Fibroblast of the aortic adventitia (primary cell): ENCODE data around the gene ITGAD. TPM values are rescaled to one million over a fixed set of nuclear protein-coding genes. Genes with fewer than 3 reads are reported as not detected.
A peak's percentile ranks its signal among the peaks of the same experiment; 100 is the strongest.

Experiments used
- DNase-seq: peaks from one replicate; pipeline ENCODE4 v3.0.0-alpha.2; 2010; ENCODE audit warnings: low read depth
- H3K4me3 ChIP-seq: 2 replicates; pipeline ENCODE4 v1.5.1; 2011; ENCODE audit warnings: low read depth, mild to moderate bottlenecking, control low read depth, low read length, moderate library complexity
- total RNA-seq: library from RNA; depleted of rRNA; stranded (reverse); fragments of >200 nt; gene quantifications from 2 replicates; pipeline ENCODE4 v1.2.3, GENCODE V29; 2012; ENCODE audit warnings: low replicate concordance
- TF ChIP-seq, protein P1 (sequence below): IDR thresholded peaks from 2 replicates; pipeline ENCODE4 v1.5.1; 2011; ENCODE audit warnings: mild to moderate bottlenecking, low read length, control low read depth, inconsistent platforms; ENCODE audit not compliant: insufficient read depth

The ITGAD gene
- total RNA-seq, 1 donor = not detected

DNA sequence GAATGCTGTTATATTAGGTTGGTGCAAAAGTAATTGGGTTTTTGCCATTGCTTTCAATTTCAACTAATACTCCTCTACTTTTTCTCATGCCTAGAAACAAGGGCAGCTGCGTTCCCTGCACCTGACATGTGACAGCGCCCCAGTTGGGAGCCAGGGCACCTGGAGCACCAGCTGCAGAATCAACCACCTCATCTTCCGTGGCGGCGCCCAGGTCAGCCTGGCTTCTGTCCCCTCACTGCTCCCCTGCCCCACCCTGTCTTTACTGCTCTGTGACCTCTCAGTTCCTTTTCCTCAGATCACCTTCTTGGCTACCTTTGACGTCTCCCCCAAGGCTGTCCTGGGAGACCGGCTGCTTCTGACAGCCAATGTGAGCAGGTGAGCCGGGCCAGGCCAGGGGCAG lies 16.4 kb upstream of the ITGAD start:
- TF ChIP-seq, protein P1, sequence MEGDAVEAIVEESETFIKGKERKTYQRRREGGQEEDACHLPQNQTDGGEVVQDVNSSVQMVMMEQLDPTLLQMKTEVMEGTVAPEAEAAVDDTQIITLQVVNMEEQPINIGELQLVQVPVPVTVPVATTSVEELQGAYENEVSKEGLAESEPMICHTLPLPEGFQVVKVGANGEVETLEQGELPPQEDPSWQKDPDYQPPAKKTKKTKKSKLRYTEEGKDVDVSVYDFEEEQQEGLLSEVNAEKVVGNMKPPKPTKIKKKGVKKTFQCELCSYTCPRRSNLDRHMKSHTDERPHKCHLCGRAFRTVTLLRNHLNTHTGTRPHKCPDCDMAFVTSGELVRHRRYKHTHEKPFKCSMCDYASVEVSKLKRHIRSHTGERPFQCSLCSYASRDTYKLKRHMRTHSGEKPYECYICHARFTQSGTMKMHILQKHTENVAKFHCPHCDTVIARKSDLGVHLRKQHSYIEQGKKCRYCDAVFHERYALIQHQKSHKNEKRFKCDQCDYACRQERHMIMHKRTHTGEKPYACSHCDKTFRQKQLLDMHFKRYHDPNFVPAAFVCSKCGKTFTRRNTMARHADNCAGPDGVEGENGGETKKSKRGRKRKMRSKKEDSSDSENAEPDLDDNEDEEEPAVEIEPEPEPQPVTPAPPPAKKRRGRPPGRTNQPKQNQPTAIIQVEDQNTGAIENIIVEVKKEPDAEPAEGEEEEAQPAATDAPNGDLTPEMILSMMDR = no peak
- DNase-seq = no peak
- H3K4me3 ChIP-seq = no peak overlapping the region

DNA sequence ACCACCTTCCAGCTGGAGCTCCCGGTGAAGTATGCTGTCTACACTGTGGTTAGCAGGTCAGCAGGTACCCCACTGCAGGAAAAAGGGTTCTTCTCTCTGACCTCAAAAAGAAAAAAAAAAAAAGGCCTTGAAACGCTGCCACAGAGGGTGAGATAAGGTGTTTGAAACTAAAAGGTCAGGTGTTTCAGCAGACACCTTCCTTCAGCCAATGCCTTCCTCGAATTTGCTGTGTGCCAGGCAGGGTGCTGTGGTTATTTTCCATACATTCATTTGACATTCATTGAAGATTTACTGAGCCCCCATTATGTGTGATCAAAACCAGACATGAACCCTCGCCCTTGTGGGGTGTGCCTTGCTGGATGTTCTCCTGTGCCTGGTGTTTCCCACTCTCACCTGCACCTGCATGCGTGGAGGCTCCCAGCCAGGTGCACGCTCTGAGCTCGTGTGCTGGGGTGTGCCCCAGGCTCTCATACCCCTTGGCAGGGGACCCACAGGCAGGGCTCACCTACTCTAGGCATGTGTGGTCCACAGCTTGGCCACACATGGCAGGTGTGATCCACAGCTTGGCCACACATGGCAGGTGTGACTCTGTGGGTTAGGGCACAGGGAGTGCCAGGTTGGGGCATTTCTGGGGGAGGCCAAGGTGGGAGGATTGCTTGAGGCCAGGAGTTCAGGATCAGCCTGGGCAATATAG lies 15.8 kb upstream of the ITGAD start:
- no peak overlapping the region for H3K4me3 ChIP-seq
- TF ChIP-seq, protein P1 = no peak

DNA sequence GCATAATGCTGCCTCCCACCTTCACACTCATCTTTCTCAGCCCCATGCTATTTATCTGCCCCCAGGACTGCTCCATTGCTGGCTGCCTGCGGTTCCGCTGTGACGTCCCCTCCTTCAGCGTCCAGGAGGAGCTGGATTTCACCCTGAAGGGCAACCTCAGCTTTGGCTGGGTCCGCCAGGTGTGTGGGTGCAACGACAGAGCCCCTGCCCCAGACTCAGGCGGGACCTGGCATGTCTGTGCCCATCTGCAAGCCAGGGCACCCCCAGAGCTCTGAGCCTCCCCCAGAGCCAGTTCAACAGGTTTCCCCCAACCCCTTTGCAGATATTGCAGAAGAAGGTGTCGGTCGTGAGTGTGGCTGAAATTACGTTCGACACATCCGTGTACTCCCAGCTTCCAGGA lies 12.9 kb upstream of the ITGAD start:
- TF ChIP-seq, protein P1 = no peak
- DNase-seq = no peak
- H3K4me3 ChIP-seq = no peak overlapping the region

More for the DNA sequence above, 15.8 kb upstream of the ITGAD start:
- DNase-seq = no peak

DNA sequence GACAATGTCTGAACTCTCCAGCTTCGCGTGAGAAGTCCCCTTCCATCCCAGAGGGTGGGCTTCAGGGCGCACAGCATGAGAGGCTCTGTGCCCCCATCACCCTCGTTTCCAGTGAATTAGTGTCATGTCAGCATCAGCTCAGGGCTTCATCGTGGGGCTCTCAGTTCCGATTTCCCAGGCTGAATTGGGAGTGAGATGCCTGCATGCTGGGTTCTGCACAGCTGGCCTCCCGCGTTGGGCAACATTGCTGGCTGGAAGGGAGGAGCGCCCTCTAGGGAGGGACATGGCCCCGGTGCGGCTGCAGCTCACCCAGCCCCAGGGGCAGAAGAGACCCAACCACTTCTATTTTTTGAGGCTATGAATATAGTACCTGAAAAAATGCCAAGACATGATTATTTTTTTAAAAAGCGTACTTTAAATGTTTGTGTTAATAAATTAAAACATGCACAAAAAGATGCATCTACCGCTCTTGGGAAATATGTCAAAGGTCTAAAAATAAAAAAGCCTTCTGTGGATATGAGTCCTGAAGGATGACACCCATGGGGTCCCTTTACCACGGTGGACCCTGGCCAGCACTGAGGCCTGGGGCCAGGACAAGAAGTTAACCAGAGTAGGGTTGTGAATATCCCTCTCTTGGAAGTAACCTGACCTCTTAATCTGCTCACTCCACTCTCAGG lies 10.5 kb upstream of the ITGAD start:
- TF ChIP-seq, protein P1 = peak; percentile 66
- peak; percentile 42 for DNase-seq

DNA sequence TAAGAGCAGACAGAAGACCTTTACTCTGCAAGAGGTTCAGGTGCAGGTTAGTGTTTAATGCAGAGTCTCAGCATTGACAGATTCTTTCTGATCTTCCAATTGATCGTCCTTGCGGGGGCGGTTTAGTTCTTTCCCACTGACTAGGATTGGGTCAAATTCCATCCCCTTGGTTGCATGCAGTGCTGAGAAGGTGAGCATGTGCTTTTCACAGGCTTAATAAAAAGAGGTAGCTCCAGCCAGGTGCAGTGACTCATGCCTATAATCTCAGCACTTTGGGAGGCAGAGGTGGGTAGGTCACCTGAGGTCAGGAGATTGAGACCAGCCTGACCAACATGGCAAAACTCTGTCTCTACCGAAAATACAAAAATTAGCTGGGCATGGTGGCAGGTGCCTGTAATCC lies 7.5 kb upstream of the ITGAD start:
- H3K4me3 ChIP-seq = no peak overlapping the region
- no peak for DNase-seq
- TF ChIP-seq, protein P1 = no peak

More for the DNA sequence above, 10.5 kb upstream of the ITGAD start:
- H3K4me3 ChIP-seq = no peak overlapping the region

DNA sequence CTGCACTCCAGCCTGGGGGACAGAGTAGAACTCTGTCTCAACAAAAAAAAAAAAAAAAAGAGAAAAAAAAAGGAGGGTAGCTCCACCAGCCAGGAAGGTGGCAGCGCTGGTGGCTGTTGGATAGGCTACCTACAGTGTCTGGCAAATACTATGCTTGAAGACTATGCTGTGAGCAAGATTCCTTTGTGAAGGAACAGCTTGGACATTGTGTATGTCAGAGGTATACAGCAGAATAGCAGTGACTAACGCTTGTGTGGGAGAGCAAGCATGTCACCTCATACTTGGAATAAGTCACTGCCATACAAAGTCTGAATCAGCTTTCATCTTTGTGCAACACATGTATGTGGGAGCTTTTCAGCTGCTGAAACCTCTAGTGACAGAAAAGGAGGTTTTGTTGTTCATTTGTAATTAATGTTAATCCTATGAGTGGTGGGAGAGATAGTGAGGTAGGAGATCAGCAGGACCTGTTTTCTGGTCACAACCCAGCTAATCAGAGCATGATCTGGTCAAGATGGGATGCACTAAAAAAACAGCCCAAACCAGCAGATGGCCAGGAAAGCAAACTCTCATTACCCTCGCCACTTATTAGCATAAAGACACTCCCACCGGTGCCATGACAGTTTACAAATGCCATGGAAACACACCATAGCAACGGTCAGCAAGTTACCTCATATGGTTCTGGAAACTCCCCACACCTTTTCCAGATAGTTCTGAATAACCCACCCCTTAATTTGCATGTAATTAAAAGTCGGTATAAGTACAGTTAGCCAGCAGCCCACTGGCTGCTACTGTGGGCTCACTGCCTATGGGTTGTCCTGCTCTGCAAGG lies 6.8 kb upstream of the ITGAD start:
- TF ChIP-seq, protein P1 = no peak
- H3K4me3 ChIP-seq = no peak overlapping the region
- peak; percentile 32 for DNase-seq
